COLO668 (cell line): ENCODE data around the gene SUN1.
"Not testable (repeated sequence)": the region's sequence is repeated elsewhere in the genome, so short reads cannot be mapped to it uniquely, and the experiment has no call there.

Experiments
- DNase-seq: peaks from one replicate; lab custom pipeline; 2025; ENCODE audit not compliant: unreplicated experiment; lab: John Stamatoyannopoulos, UW

SUN1 gene, protein sequence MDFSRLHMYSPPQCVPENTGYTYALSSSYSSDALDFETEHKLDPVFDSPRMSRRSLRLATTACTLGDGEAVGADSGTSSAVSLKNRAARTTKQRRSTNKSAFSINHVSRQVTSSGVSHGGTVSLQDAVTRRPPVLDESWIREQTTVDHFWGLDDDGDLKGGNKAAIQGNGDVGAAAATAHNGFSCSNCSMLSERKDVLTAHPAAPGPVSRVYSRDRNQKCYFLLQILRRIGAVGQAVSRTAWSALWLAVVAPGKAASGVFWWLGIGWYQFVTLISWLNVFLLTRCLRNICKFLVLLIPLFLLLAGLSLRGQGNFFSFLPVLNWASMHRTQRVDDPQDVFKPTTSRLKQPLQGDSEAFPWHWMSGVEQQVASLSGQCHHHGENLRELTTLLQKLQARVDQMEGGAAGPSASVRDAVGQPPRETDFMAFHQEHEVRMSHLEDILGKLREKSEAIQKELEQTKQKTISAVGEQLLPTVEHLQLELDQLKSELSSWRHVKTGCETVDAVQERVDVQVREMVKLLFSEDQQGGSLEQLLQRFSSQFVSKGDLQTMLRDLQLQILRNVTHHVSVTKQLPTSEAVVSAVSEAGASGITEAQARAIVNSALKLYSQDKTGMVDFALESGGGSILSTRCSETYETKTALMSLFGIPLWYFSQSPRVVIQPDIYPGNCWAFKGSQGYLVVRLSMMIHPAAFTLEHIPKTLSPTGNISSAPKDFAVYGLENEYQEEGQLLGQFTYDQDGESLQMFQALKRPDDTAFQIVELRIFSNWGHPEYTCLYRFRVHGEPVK

DNA sequence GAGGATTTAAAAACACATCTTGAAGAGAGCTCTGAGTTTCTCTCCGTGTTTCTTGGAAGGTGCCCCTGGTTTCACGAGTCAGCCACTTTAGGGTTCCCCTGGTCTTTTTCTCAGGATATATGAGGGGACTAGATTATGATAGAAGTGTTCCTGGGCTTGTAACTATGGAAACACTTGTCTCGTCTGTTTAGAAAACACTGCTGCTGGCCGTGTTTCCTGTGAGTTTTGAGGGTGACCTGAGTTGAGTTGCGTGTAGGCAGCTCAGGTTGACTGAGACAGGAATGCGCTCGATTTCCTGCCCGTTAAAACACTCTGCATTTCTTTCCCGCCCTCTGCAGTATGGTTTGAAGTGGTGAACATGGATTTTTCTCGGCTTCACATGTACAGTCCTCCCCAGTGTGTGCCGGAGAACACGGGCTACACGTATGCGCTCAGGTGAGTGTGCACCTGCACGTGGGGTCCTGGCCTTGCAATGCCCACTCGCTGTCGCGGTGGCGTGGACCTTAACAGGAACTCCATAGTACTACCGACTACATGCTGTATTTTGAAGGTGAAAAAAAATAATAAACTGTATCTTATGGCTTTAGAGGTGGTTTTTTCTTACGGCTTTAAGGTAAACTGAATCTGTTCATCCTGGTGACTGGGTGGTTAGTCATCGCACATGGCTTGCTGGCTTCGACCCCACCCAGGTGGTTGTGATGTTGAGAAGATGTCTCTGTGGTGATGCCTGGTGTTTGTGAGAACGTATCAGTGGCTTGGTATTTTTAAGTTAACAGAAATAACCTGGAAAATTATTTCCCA lies at the start of gene SUN1:
Gene SUN1, plus strand, starts transcription at position 310 of the 801 bp plus-strand sequence. Its CDS starts 49 bp downstream, at position 359.
- peak; percentile 67 for DNase-seq

DNA sequence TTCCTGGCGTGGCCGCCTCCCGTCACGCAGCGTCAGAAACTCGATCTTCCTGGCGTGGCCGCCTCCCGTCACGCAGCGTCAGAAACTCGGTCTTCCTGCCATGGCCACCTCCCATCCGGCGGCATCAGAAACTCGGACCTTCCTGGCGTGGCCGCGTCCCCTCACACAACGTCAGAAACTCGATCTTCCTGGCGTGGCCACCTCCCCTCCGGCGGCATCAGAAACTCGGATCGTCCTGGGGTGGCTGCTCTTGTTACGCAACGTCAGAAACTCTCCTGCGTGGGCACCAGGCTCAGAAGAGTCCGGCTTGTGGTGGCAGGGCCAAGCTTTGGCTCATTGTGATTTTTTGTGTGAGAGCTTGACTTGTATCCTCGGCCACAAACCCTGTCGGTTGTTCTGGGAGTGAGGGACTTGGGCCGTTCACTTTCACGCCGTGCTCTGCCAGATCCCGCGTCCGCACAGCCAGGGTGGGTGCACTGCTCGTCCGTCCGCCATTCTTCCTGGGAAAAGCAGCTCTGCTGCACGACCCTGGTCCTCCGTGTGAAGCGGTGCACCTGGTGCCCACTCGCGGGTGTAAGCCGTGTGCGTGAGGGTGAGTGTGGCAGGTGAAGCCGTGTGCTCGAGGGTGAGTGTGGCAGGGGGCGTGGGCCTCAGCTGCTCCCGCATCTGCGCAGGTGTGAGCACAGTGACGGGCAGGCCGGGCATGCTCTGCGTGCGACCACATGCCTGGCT lies 49.4 kb upstream of the SUN1 start:
- DNase-seq: no peak

DNA sequence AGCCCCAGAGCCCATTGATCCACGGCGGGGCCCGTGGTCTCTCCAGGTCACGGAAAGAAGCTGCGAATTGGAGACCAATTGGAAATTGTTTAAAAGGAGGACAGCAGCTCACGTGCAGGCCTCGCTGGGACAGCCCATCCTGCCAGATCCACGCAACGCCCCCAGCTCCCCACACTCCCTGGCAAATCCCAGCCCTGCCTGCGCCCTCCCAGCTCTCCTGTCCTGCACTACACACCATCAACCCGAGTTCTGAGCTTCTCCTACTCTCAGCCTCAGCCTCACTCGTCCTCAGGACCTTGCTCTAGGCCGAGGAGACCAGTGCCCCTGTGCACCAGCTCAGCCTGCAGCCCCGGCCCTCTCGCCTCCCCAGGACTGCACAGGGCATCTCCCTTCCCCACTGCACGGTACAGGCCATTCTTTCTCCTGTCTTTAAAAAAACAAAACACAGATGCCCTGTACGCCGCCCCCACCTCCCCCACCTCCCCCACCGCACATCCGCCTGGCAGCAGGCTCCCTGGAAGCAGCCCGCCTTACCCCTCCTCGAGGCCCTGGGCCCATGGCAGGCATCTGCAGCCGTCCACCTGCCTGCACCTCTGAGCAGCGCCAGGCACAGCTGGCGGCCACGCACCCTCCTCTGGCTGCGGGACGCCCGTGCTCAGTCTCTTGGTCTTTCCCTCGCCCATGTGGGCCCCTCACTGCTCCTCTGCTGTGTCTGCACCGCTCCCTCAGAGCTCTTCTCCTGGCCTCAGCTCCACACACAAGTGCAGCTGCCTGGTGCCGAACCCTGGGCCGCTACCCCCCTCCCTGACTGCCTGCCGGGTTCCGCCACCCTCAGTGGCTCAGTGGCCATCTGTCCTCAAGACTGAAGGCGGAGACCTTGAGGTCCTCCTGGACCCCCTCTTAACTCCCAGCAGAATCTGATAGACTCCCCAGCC lies 48.5 kb upstream of the SUN1 start:
- no peak for DNase-seq

DNA sequence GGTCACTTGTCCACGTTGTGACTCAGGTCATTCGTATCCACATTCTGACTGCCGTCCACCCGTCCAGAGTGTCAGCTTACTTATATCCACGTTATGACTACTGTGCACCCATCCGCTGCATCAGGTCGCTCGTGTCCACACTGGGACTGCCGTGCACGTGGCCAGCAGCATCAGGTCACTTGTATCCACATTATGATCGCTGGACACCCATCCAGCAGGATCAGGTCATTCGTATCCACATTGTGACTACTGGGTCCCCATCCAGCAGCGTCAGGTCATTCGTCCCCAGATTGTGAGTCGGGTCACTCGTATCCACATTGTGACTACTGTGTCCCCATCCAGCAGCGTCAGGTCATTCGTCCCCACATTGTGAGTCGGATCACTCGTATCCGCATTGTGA lies 47.3 kb upstream of the SUN1 start:
- DNase-seq: no peak

DNA sequence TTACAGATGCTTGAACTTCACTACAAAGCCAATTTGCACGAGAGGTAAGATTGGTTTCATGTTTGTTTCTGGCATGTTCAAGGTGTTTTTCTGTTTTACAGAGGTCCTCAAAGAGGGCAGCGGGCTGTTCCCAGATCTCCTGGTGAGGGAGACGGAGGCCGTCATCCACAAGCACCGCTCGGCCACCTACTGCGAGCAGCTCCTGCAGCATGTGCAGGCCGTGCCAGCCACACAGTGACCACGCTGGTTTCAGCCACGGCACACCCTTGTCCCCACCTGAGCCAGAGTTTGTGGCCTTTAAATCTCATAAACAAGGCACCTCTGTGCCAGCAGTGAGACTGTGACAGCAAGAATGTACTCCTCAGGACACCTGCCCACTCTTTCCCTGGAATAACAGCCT lies 46.9 kb upstream of the SUN1 start:
- no peak for DNase-seq

DNA sequence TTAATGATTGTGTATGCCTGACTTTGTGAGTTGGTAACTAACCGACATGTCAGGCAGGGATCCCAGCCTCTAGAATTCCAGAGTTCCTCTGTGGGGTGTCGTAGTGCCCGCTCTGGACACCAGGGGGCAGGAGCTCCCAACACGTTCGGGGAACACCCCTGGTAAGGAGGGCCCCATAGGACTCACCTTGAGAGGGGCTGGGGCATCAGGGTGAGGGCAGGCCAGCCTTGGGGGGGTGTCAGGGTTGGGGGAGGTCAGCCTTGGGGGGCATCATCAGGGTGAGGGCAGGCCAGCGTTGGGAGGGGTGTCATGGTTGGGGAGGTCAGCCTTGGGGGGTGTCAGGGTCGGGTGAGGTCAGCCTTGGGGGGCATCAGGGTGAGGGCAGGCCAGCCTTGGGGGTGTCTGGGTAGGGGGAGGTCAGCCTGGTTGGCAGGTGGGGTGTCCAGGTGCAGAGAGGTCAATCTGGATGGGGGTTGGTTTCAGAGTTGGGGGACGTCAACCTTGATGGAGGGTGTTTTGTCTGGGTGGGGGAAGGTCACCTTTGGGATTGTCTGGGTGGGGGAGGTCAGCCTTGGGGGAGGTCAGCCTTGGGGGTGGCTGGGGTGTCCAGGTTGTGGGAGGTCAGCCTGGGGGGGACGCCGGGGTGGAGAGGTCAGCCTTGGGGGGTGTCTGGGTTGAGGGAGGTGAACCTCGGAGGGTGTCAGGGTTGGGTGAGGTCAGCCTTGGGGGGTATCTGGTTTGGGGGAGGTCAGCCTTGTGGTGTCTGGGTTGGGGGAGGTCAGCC lies 45.6 kb upstream of the SUN1 start:
- peak; percentile 75 for DNase-seq

DNA sequence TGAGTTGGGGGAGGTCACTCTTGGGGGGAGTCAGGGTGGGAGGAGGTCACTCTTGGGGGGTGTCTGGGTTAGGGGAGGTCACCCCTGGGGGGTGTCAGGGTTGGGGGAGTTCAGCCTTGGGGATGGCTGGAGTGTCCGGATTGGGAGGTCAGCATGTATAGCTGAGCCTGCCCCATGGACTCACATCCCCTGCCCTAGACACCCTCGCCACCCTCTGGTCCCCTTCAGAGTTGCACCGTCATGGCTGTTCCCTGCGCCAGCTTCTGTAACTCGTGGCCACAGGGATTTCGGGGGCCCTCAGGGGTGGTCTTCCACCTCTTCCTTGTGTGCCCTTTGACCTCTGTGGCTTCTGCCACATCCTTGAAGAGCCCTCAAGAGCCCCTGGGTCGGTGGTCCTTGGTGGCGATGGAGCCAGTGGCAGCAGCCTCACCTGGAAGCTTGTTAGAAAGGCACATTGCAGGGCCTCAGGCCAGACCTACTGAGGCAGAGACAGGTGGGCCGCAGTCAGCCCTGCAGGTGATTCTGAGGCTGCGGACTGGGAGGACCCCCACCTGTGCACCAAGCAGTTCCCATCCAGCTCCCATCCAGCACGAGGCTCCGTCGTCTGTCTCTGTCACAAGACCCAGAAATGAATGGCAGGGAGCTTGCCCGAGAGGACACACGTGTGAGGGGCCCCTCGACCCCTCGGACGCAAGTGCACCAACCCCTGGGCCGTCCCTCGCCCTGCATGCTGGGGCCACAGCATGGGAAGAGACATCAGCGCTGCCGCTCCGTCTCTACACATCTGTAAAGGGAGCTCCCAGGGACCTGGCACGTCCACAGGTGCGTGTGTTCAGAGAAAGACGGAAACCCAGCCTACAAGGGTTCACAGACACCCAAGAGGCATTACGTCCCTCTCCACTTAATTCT lies 44.7 kb upstream of the SUN1 start:
- DNase-seq: no peak

DNA sequence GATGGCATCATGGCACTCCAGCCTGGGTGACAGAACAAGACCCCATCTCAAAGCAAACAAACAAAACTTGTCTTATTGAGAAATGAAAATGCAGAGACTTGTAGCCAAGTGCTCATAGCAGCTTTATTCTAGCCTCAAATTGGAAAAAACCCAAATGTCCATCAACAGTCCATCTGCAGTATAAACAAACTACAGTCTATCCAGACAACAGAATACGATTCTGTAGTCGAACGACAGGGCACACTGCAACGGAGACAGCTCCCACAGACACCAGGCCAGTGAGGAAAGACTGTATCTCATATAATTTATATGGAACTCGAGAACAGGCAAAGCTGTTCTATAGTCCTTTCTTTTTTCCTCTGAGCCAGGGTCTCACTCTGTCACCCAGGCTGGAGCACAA lies 40.8 kb upstream of the SUN1 start:
- DNase-seq: no peak

DNA sequence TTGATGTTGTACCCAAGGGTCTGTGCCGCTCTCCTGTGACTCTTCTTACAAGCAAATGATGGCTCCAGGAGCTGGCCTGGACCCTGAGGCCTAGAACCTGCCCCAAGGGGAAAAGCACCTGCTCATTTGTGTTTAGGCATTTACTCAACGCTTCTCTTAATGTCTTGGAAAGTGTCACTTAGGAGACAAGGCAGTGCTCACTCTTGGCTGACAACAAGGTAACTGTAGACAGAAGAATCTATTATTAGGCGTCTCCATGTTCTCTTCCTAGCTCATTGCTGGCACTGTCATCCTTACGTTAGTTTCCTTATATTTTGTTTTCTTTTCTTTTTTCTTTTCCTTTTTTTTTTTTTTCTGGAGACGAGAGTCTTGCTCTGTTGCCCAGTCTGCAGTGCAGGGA lies 38.1 kb upstream of the SUN1 start:
- no peak for DNase-seq

DNA sequence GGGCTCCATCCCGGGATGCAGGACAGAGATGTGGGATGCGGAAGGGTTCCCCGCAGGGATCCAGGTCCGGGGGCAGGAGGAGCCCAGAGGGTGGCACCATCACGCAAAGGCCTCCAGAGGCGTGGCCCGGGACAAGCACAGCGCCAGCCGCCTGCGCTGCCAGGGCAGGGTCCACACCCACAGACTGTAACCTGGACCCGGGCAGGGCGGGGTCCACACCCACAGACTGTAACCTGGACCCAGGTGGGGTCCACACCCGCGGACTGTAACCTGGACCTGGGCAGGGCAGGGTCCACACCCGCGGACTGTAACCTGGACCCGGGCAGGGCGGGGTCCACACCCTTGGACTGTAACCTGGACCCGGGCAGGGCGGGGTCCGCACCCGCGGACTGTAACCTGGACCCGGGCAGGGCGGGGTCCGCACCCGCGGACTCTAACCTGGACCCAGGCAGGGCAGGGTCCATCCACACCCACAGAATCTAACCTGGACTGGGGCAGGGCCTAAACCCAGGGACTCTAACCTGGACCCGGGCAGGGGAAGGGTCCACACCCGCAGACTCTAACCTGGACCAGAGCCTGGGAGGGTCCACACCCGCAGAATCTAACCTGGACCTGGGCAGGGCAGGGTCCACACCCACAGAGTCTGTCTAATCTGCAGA lies 37.5 kb upstream of the SUN1 start:
- no peak for DNase-seq

DNA sequence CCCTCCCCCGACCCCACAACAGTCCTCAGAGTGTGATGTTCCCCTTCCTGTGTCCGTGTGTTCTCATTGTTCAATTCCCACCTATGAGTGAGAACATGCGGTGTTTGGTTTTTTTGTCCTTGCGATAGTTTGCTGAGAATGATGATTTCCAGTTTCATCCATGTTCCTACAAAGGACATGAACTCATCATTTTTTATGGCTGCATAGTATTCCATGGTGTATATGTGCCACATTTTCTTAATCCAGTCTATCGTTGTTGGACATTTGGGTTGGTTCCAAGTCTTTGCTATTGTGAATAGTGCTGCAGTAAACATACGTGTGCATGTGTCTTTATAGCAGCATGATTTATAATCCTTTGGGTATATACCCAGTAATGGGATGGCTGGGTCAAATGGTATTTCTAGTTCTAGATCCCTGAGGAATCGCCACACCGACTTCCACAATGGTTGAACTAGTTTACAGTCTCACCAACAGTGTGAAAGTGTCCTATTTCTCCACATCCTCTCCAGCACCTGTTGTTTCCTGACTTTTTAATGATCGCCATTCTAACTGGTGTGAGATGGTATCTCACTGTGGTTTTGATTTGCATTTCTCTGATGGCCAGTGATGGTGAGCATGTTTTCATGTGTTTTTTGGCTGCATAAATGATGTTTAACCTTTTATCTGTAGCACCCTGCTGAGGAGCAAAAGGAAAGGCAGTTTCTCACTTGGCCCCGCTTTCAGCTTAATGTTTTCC lies 35.7 kb upstream of the SUN1 start:
- DNase-seq: not testable (repeated sequence)

DNA sequence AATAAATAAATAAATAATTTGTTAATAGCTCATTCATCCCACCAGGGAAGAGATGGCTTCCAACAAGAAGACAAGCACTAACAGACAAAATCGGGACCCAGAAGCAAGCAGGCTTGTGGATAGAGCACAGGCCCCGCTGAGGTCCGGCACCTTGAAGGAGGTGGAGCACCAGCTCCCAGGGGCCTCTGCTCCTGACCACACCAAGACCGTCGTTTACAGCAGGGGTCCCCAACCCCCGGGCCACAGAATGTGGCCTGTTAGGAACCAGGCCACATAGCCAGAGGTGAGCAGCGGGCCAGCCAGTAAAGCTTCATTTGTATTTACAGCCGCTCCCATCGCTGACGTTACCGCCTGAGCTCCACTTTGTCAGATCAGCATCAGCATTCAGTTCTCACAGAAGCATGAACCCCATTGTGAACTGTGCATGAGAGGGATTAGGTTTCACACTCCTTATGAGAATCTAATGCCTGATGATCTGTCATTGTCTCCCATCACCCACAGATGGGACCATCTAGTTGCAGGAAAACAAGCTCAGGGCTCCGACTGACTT lies 33.3 kb upstream of the SUN1 start:
- DNase-seq: no peak

DNA sequence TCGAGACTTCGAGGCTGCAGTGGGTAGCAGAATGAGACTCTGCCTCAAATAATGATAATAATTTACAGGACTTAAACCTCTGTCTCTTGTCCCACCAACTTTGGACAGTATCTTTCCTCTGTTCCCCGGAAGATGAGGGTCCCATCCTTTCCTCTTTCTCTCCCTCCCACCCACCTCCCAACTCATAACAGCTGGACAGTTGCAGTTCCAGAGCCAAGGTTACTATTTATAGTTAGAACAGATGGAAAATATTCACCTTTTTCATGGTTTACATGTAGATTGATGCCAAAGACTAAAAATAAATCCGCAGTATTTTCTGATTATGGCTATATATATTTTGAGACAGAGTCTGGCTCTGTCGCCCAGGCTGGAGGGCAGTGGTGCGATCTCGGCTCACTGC lies 31.6 kb upstream of the SUN1 start:
- DNase-seq: no peak

DNA sequence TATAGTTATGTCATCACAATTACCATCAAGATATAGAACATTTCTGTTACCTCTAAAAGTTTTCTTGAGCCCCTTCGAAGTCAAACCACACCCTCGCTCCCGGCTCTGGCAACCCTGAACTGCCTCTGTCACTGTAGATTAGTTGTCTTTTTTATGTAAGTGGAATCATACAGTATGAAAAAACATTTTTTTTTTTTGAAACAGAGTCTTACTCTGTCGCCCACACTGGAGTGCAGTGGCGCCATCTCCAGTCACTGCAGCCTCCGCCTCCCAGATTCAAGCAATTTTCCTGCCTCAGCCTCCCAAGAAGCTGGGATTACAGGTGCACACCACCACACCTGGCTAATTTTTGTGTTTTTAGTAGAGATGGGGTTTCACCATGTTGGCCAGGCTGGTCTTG lies 30.9 kb upstream of the SUN1 start:
- not testable (repeated sequence) for DNase-seq

DNA sequence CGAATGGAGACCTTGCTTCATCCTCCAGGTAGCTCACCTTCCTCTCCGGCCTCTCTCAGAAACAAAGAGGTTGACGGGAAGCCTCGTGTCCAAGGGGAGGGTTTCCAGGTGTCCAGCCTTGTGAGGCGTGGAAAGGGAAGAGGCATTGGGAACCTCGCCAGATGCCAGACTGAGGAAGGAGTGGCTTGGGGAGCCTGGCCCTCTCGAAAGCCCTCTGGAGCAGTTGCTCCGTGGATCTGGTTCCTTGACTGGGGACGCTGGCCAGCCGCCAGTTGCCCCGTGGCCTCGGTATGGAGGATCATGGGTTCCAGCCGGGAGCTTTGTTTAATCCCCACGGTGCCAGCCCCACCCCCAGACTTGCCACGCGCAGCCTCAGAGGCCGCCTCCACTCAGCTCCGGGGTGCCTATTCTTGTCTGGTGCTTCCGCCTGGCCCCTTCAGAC lies 30.3 kb upstream of the SUN1 start:
- DNase-seq: peak; percentile 60

DNA sequence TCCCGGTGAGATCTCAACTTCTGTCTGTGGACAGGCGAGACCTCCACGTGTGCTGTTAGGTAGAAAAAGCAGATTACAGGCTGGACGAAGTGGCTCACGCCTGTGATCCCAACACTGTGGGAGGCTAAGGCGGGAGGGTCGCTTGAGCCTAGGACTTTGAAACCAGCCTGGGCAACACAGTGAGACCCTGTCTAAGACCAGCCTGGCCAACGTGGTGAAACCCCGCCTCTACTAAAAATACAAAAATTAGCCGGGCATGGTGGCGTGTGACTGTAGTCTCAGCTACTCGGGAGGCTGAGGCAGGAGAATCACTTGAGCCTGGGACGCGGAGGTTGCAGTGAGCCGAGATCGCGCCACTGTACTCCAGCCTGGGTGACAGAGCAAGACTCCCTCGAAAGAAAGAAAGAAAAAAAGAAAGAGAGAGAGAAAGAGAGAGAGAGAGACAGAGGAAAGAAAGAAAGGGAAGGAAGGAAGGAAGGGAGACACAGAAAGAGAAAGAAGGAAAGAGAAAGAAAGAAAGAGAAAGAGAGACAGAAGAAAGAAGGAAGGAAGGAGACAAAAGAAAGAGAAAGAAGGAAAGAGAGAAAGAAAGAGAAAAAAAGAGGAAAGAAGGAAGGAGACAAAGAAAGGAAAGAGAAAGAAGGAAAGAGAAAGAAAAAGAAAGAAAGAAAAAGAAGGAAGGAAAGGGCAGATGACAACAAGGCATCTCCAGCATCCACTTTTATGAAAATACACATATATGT lies 29.6 kb upstream of the SUN1 start:
- DNase-seq: no peak
